Left renal pelvis (tissue), 4 donors: Measurements from ENCODE around the gene ACTR1A. TPM values are rescaled to one million over a fixed set of nuclear protein-coding genes. Genes with fewer than 3 reads are reported as not detected.
"Not testable (repeated sequence)": the region's sequence is repeated elsewhere in the genome, so short reads cannot be mapped to it uniquely, and the experiment has no call there.

Experiments
- DNase-seq, 4 donors: peaks; one replicate each; pipeline ENCODE4 v3.0.0-alpha.2; 2013; ENCODE audit warnings: low read depth in 4 of 4, low spot score in 3 of 4
- polyA plus RNA-seq, 4 donors: library from polyadenylated mRNA; unstranded; fragments of 120-200 nt; gene quantifications; one replicate each; pipeline ENCODE4 v1.2.1, GENCODE V29; 2013; ENCODE audit not compliant: insufficient read length in 4 of 4

The ACTR1A gene
- polyA plus RNA-seq, 4 donors: 80.6 to 92.0 (median 89.2) TPM

DNA sequence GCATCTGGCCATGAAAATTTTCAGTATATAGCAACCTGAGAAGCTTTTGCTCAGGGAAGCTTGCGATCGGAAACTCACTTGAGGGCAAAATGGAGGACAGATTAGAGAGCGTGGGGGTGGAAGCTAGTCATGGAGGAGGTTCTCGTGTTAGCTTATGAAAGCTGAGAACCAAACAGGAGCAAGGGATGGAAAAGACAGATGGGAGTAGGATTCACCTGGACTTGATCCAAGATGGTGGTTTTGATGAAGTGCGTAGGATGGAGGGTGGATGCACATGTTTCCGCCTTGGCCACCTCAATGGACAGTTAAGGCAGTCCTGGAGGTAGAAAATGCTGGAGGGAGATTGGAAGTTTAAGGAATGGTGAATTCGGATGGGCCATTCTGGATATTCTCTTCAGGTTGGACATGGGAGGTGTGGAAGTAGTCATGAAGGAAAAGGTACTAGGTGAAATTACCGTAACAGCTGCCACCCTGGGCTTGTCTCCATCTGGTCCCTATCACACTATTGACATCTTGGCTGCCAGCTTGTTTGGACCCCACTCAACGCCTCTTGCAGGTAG lies 44.8 kb downstream of the ACTR1A start:
- no peak for DNase-seq

DNA sequence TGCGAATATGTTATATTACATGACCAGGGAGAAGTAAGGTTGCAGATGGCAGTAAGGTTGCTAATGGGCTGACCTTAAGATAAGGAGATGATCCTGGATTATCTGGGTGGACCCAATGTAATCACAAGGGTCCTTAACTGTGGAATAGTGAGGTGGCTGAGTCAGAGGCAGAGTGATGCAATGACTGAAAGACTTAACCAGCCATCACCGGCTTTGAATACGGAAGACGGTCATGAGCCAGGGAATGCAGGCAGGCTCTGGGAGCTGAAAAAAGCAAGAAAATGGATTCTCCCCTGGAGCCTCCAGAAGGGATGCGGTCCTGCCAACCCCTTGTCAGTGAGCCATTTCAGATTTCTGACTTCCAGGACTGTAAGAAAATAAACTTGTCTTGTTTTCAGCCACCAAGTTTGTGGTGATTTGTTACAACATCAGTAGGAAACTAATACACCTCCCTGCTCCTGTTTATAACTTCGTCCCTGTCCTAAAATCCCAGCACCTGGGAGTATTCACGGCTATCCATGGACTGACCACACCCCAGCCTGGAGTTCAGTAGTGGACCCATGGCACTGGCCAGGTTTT lies 46.5 kb downstream of the ACTR1A start:
- DNase-seq: no peak

DNA sequence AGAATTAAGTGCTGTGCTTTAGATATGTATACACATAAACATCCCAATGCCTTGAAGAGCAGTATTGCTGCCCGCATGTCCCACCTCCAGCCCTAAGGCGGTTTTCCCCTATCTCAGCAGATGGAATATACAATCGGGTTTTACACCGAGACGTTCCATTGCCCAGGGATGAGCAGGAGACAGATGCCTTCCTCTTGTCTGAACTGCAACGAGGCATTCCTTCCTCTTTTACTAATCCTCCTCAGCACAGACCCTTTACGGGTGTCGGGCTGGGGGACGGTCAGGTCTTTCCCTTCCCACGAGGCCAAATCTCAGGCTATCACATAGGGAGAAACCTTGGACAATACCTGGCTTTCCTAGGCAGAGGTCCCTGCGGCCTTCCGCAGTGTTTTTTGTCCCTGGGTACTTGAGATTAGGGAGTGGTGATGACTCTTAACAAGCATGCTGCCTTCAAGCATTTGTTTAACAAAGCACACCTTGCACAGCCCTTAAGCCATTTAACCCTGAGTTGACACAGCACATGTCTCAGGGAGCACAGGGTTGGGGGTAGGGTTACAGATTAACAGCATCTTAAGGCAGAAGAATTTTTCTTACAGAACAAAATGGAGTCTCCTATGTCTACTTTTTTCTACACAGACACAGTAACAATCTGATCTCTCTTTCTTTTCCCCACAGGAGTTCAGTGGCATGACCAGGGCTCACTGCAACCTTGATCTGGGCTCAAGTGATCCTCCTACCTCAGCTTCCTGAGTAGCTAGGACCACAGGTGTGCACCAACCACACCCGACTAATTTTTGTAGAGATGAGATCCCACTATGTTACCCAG lies 47.6 kb downstream of the ACTR1A start:
- DNase-seq: not testable (repeated sequence)

DNA sequence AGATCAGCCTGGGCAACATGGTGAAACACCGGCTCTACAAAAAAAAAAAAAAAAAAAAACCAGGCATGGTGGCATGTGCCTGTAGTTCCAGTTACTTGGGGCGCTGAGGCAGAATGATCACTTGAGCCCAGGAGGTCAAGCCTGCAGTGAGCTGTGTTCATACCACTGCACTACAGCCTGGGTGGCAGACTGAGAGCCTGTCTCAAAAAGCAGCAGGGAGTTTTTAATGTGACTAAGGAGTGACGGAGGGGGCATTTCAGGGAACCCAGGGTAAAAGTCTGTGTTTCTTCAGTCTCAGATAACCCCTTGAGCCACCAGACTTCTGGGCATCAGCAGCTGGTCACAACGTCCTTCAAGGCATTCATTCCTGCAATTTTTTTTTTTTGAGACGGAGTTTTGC lies 49.0 kb downstream of the ACTR1A start:
- no peak for DNase-seq

DNA sequence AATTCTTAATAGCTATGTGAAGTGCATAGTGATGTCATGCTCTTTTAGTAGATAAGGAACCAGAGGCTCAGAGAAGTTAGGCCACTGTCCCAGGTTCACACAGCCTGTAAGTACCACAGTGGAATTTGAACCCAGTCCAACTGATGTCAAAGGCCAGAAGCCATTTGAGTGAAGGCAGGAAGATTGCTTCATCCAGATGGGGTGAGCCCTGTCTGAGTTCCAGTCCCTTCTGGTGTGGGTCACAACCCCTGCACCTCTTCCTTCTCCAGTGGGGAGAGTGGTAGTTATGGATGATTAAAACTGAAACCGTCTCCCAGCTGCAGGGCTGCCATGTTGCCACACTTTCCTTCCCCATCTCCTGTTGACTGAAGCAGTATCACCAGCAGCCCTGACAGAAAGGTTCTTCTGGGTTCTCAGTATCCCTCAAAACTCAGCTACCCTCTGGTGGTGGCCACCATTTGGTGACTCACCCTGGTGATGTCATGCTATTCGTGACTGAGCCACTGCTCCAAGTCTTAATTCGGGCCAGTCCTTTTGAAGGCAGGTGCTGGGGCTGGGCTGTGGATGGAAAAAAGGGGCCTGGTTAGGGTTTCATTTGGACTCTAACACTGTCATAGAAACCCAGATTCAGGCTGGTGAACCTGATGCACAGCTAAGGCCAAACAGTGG lies 49.7 kb downstream of the ACTR1A start:
- no peak for DNase-seq

DNA sequence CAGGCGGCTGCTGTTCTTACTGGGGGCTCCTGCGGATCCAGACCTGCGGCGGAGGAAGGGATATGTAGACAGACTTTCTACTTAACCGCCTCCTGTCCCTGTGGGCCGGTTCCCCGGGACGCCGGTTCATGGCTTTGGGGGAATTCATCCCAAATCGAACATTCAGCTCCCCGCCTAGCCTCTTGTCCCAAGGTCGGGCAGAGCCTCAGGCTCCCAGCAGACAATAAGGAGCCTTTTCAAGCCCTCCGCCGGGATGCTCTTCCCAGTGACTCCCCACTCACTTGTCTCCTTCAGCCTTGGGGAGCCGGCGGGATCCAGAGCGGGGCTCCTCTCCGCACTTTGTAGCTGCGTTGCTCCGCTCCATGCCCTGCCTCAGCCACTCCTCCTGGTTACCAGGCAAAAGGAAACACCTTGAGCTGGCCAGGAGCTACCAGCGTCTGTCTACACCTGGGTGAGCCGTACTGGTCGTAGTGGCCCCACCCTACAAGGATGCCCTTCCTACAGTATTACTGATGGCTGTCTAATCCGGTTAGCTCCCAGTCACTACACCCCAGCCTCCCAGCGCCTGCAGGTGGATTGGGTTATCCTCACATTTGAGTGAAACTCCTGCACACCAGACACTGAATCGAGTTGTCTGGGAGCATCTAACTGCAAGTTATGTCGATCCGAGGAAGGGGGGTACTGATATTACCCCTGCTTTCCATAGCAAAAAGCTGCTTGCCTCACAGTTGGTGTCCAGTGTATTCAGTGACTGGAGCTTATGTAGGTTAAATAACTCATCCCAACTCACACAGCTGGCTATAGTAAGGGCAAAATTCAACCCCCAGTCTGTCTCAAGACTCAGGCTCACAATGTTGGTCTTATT lies 51.2 kb downstream of the ACTR1A start, which contains the start of gene C10orf95:
Gene C10orf95 (minus strand): TSS at position 439 of the 865 bp plus-strand sequence. CDS start 450 bp downstream, outside the sequence.
- no peak for DNase-seq

DNA sequence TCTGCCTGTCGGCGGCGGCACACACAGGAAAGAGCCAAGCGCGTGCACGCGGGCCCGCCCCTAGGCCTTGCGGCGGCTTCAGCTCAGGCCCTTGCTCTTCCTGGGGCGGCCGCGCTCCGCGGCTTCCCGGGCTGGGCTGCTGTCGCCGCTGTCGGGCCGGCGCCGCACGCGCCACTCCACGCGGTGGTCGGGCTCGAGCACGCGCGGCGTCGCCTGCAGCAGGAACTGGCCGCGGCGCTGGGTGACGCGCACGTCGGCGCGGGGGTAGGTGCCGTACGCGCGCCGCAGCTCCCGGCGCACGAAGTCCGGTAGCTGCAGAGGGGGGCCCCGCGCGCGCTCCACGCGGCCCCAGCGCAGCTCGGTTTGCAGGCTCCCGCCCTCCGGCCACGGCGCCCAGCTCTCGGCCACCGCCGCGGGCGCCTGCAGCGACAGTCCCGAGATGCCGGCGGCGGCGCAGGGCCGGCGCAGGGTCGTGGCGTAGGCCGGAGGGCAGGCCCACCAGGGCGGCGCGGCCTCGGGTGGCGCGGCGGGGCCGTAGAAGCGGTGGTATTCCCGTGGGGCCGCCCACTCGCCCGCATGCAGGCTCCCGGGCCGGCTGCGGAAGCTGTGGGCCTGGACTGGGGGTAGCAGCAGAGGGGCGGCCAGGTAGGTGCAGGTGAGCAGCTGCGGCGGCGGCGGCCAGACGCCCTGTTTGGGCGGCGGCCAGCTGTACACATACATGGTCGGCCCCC lies 52.0 kb downstream of the ACTR1A start:
- peak in 2 of 4 donors; percentile 69 to 76 for DNase-seq

DNA sequence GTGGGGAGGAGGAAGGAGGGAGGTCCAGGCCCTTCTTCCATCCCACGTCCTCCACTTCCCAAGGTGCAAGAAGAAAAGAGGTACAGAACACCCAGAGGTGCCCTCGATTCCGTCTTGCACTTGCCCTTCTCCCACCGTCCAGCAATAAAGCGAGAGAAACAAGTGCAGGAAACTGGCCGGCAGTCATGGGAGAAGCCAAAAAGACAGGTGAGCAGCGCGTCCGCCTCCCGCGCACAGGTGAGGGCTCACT lies 52.5 kb downstream of the ACTR1A start:
- no peak for DNase-seq

DNA sequence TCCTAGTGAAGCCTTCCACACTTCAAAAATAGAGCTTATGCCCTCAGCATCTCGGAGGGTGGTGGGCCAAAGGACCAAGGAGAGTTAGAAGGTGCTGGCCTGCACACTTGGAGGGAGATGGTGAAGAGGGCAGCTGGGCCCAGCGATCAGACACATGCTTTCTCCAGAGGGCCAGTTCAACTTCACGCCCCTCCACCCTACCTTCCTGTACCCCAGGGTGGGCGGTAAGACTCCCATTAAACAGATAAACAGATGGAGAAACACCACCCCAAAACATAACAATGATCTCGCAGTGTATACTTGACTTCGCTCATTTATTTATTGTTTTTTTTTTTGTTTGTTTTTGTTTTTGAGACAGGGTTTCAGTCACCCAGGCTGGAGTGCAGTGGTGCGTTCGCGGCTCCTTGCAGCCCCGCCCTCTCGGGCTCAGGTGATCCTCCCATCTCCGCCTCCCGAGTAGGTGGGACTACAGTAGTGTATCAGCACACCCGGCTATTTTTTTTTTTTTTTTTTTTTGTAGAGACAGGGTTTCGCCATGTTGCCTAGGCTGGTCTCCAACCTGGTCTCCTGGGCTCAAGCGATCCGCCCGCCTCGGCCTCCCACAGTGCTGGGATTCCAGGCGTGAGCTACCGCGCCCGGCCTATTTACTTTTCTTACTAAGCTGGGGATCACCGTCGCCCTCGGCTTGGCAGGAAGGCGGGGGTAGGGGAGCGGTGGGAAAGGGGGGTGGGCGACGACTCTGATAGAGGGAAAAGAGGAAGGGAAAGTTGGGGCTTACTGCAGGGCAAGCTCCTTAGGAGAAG lies 53.0 kb downstream of the ACTR1A start:
- DNase-seq: no peak

DNA sequence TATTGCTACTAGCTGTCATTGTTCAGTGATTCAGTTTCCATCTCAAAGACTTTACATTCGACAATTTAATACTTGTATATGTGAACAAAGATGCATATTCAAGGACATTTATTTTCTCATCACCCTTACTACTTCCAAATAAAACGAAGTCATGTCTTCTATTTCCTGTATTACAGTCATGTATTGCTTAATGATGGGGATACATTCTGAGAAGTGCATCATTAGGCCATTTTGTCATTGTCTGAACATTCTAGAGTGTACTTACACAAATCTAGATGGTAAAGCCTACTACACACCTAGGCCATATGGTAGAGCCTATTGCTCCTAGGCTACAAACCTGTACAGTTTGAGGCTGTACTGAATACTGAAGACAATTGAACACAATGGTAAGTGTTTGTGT lies 57.7 kb downstream of the ACTR1A start:
- no peak for DNase-seq

DNA sequence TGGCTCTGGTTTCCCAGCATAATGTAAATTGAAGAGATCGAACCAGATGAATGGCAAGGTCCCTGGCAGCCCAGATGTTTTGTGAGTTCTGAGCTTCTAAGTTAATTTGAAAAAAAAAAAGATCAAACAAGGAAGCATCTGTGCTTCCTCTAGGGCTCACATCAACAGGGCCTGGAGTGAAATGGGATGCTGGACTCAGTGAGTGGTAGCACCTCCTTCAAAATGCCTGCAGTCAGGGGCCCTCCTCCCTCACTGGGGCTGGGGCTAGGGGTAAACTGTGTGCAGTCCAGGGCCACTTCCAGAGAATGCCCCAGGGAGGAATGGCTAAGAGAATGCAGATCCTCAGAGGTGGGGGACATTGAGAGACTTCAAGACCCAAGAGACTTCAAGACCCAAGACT lies 64.1 kb downstream of the ACTR1A start:
- no peak for DNase-seq

DNA sequence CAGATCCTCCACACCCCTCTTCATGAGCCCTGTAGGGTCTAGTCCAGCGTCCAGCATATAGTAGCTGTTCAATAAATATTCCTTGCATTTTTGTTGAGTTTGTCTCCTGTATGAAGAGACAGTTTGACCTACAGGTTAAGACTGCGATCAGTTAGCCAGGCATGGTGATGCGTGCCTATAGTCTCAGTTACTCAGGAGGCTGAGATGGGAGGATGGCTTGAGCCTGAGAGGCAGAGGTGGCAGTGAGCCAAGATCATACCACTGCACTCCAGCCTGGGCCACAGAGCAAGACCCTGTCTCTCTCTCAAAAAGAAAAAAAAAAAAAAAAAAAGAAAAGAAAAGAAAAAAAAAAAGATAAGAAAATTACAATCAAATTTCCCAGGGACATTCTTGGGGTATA lies 65.0 kb downstream of the ACTR1A start:
- no peak for DNase-seq

DNA sequence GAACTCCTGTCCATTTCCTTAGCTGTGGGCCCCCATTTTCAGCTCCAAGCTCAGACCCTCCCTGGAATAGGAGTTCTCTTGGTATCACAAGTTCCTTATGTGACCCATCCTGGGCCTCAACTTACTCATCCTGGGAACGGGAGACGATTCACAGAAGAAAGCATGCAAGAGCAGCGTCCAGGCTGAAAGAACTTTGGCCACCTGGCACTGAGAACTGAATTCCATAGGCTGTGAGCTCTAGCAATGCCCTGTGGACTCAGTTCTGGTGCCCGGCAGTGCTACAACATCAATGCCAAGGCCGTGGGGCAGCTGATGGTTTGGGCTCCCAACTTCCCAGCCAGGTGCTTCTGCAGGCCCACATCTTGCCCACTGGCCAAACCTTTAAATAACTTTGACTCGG lies 66.2 kb downstream of the ACTR1A start:
- DNase-seq: no peak

DNA sequence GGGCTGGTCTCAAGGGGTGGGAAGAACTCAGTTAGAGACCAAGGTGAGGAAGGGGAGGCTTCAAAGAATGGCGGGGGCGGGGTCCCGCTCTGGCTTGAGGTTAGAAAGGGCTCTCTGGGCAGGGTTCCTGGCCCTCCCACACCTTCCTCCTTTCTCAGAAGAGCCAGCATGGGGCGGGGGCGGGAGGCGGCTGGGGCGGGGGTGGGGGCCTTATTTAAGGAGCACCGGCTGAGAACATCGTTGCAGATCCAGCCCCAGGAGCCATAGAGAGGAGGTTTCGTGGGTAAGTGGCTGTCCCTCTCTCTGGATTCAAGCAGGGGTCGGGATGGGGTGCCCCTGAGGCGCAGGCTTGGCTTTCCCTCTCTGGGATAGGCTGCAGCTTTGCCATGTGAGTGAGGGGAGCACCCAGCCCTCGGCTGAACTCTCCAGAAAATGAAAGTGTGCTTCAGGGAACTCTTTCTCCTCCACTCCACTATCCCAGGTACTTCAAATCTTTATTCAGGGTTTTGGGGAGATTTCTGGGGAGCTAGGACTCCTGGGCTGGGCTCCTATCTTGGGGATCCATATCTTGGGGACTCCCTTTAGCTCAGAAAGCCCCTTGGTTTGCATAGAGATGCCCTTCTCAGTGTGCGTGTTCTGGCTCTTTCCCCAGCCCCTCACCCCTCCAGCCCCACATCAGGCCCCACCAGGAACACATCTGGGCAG lies 66.8 kb downstream of the ACTR1A start:
- DNase-seq: no peak

DNA sequence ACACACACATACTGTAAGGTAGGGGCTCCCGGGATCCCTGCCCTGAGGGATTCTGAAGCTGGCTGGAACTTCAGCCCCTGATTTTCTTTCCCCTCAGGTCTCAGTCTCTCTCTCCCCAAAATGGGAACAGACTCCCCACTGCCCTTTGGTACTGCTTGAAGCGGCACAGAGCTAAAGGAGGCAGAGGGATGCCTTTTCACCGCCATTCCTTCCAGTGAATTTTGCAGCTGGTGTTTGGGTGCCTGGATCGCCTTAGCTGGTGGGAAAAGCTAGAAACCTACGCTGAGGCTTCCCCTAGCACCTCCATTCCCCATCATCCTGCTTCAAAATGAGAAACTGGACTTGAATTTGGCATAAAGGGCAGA lies 67.4 kb downstream of the ACTR1A start:
- DNase-seq: no peak

DNA sequence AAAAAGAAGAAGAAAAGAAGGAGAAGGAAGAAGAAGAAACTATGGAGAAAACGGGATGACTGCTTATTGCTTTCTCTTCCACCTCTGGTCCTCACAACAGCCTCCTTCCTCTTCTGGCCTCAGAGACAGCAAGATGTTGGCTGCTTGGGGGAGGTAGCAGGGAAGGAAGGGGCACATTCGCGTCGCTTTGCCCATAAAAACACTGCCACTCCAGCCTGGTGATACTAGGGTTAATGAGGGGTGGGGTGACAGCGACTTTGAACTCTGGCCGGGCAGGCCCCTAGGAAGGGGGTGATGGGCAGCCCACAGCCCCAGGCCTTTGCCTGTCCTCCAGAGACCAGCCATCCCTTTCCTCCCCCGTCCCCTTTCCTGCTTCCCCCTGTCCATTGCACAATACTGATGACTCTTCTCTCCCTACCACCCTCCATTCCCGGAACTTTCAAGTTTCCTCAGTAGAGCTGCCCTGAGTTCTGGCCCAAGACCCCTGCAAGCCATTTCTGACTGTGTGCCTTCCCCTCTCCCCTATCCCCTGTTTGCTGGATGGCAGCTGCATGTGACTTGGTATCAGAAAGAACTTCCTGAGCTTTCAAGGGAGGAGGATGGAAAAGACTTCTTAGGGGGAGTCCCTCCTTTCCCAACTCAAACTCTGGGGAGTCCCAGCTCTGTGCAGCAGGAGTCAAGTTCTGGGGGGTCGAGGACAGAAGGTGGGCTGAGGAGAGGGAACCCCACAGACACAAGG lies 67.9 kb downstream of the ACTR1A start:
- DNase-seq: no peak

DNA sequence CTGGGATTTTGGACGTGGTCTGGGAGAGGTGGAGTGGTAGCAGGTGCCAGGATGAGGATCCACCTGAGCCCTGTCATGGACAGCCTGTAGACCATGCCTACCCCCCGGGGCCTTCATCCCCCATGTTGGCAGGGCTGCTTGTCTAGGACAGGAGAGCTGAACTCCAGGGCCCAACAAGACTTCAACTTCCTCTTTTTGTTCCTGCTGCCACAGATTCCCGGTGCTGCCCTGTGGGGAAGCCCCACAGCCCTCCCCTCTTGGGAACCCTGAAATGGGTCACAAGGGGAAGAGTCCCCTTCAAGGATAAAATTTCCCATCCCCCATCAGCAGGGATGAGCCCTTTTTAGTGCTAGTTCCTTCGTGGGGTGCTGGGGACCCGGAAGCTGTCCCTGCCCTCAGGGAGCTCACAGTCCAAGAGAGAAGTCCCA lies 68.9 kb downstream of the ACTR1A start:
- no peak for DNase-seq
